H54 (cell line): ENCODE results near the gene WBP2NL.

Experiments
- DNase-seq: peaks from one replicate; pipeline ENCODE4 v3.0.0; 2011; ENCODE audit warnings: low spot score, mixed read lengths; ENCODE audit not compliant: insufficient read length
- FAIRE-seq: peaks from 3 replicates; lab custom pipeline; 2011; peaks lifted over from hg19 to GRCh38; lab: Jason Lieb, UNC
- POLR2A ChIP-seq: IDR thresholded peaks from 2 replicates; pipeline ENCODE4 v1.6.1; 2011; ENCODE audit warnings: low read depth, mild to moderate bottlenecking, low read length

Gene WBP2NL

GRCh38 chr22:41970601-41971000, 28.0 kb upstream of the WBP2NL start:
- DNase-seq (no peak), FAIRE-seq (no peak)
- TF ChIP-seq POLR2A = no peak

DNA sequence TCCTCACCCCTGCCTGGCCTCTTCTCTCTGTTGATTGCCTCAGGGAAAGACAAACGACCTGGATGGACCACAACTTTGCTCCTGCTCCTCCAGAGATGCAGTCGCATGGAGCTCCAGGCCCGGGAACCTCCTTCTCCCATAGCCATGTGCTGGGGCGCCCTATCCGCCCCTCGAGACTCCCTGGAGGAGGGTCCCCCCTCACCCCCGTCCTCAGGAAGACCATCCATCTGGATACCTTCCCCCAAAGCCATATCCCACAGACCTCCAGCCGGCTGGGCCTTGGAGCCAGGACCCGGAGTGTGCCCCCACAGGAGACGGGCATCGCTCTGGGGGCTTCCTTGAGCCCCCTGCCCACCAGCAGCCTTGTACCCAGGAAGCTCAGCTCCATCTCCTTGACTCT, 27.2 kb upstream of the WBP2NL start:
- DNase-seq = no peak
- TF ChIP-seq POLR2A = no peak
- FAIRE-seq = no peak

DNA sequence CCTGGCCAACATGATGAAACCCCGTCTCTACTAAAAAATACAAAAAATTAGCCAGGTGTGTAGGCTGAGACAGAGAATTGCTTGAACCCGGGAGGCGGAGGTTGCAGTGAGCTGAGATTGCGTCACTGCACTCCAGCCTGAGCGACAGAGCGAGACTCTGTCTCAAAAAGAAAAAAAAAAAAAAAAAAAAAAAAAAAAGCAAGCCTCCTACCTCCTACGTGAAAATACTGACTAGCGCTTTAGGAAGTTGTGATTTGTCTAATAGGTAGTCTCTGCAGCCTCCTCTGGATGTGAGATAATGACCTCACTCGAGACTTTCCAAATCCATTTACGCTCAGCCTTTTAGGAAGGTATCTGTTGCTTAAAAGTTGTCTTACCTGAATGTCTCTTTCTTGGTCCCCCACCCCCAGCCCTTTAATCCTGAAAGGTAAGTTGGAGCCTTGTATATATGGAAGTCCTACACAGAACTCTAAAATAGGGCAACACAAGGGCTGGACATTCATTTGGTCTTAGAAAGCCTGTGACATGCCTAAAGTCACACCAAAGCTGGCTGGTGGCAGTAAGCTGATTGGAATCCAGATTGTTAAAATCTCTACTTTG, 23.8 kb upstream of the WBP2NL start:
- FAIRE-seq (no peak), DNase-seq (no peak)
- no peak for TF ChIP-seq POLR2A

GRCh38 chr22:41975299-41976069, 23.1 kb upstream of the WBP2NL start:
- TF ChIP-seq POLR2A = no peak
- DNase-seq (no peak), FAIRE-seq (no peak)

DNA sequence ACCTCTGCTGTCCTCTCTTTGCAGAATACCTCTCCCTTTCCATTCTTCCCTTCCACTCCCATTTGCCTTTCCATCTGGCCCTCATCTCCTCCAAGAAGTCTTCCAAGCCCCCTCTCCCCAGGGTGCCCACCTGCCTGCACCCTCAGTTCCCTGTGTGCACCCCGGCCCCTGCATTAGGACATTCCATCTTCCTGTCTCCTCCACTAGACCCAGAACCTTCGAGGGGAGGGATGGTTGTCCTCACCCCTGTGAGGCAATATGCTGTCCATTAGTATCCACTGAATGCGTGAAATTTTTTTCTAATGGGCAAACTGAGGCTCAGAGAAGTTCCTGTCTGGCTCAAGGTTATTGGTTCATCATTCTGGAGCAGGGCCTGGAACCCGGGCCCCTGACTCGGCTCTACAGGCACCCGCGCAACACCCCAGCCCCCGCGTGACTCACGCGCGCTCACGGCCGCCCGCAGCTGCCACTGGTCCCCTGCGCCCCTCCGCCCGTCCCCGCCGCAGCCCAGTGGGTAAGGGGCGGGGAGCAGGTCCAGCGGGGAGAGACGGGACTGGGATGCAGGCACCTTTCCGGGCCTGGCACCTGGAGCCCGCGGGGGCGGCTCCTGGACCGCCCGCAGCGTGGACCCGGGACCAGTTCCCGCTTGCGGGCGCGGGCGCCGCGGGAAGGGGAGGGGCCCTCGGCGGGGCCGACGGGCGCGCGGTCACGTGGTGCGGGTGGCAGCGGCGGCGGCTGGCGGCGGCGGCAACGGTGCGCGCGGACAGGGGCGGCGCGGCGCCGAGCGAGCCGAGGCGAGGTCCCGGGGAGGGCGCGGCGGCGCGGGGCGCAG, 22.3 kb upstream of the WBP2NL start:
- TF ChIP-seq POLR2A = no peak
- FAIRE-seq (no peak), DNase-seq (no peak)

- FAIRE-seq = no peak
- TF ChIP-seq POLR2A = no peak
- DNase-seq = no peak
Measured at GRCh38 chr22:41976961-41977566, 21.5 kb upstream of the WBP2NL start.

DNA sequence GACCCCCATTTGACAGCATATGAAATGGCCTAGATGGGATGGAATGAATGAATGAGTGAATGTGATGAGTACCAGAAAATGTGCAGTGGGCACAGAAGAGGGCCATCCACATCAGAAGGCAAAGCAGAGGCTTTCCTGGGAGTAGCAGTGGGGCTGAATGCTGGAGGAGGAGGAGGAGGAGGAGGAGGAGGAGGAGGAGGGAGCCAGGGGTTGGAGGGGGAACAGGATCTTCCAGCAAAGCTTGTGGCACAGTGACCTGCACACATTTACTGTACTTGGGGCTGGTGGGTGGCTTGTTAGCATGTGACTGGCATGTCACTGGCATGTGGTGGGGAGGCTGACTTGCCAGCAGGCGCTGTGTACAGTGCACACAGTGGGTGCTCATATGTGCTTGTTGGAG, 19.9 kb upstream of the WBP2NL start:
- DNase-seq = no peak
- FAIRE-seq = no peak
- TF ChIP-seq POLR2A = no peak

DNA sequence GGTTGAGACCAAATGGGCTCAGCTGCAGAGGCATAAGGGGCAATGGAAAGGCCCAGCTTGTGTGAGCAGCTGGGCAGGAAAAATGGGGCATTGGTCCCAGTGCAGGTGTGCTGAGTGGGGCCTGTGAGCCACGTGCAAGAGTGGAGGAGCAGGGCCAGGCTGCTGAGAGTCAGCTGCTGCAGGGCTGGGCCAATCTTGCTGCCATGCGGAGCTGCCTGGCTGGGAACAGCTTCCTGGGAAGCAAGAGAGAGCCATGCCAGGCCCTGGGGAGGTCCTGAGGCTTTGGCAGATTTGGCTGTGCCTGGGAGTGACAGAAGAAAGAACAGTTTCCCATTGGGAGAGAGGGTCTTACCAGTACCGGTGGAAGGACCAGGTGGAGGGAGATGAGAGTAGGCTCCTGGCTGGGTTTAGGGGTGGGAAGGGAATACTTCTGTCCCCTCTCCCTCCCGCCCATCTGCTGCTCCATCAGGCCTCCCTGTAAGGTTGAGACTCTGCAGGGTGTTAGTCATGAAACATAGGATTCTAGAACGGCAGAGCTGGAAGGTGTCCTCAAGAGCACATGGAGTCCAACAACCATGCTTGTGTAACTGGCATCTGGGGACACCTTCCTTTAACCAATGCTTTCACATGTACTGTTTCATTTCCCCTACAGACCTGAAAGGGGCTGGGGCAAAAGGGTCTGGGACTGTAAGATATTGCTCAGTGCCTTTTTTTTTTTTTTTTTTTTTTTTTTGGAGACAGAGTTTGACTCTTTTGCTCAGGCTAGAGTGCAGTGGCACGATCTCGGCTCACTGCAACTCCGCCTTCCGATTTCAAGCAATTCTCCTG, 19.0 kb upstream of the WBP2NL start:
- TF ChIP-seq POLR2A = no peak
- no peak for FAIRE-seq
- DNase-seq = no peak

- FAIRE-seq = no peak
- DNase-seq = no peak
- TF ChIP-seq POLR2A = no peak
Measured at GRCh38 chr22:41982865-41983264, 15.7 kb upstream of the WBP2NL start.

DNA sequence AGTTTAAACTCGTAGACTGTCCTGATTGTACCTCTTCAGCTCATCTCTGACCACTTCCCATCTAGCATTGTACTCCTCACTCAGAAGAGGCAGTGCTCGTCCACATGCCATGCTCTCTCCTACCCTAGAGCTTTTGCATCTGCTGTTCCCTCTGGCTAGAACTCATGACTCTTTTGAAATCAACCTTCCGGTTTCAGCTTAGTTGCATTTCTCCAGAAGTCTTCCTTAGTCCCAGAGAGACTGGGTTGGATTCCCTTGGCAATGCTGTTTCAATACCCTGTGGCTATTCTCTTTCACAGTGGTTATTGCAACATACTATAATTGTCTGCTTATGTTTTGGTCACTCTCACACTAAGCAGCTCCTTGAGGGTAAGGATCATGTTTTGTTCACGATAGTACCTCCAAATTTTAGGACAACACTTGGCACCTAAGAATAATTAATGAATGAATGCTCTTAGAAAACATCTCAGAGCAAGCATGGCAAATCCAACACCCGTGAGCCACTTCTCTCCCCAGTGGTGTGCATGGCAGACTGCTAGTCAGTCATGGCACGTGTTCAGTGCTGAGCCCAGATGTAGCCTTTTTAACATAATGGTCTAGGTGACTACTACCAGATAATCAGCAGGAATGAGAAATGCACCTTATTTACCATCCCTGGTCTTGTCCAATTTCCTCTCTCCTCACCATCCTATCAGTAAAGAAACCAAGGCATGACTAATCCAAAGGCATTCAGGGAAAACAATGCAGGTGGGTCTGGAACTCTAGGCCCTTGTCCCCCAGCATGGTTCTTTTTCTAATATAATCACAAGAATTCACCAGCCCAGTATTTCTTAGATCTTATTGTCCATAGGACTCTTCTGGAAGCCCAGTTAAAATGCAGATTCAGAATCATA, 14.8 kb upstream of the WBP2NL start:
- DNase-seq (no peak), FAIRE-seq (no peak)
- TF ChIP-seq POLR2A = no peak

DNA sequence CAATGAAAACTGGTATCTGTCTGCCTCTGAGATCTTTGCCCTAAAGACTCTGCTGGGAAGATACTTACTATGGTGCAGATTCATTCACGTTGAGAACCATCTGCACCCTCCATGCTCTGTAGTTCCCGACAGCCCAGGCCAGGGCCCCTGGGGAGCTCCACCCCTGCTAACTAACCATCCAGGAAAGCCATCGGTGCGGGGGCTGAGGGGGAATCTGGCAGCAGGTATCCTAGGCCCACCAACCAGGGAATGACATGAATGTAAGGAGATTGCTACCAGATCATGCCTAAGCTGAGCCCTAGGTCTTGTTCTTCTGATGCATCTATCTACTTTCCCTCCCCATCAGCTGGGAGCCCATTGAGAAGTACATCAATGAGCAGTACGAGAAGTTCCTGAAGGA, 11.3 kb upstream of the WBP2NL start:
- no peak for FAIRE-seq
- no peak for TF ChIP-seq POLR2A
- DNase-seq = no peak

DNA sequence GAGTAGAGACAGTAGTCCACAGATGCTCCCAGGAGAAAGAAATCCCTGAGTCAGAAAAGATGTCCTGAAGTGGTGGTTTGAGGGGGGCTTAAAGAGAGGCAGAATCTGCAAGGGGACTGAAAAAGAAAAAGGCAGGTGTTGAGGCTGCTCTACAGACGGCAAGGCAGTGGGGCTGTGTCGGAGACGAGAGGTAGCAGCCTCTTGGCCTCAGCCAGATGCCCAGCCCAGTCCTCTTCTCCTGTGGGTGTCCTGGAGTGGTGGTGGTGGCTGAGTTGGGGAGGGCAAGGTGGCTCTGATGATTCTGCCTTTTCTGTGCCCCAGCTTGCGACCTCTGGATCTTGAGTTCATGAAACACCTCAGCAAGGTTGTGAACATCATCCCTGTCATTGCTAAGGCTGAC, 9.3 kb upstream of the WBP2NL start:
- no peak for TF ChIP-seq POLR2A
- FAIRE-seq = no peak
- DNase-seq = no peak
